Coronary artery (tissue), 2 donors: Measurements from ENCODE around the gene SLC38A10.

ENCODE experiments used
- DNase-seq: peaks from one replicate; pipeline ENCODE4 v3.0.0-alpha.2; 2017; ENCODE audit warnings: low spot score
- H3K27ac ChIP-seq, 2 donors: fragments of 200-600 bp; sonication (generic); one replicate each; pipeline ENCODE4 v1.5.1; 2016 to 2019
- H3K4me3 ChIP-seq: fragments of 200-600 bp; sonication (generic); 2 replicates; pipeline ENCODE4 v1.5.1; 2016; ENCODE audit warnings: mild to moderate bottlenecking, moderate library complexity
- TF ChIP-seq, protein P1 (sequence below): fragments of 200-600 bp; sonication (generic); IDR thresholded peaks from one replicate; pipeline ENCODE4 v1.5.1; 2019; ENCODE audit warnings: antibody characterized with exemption

Gene SLC38A10

DNA sequence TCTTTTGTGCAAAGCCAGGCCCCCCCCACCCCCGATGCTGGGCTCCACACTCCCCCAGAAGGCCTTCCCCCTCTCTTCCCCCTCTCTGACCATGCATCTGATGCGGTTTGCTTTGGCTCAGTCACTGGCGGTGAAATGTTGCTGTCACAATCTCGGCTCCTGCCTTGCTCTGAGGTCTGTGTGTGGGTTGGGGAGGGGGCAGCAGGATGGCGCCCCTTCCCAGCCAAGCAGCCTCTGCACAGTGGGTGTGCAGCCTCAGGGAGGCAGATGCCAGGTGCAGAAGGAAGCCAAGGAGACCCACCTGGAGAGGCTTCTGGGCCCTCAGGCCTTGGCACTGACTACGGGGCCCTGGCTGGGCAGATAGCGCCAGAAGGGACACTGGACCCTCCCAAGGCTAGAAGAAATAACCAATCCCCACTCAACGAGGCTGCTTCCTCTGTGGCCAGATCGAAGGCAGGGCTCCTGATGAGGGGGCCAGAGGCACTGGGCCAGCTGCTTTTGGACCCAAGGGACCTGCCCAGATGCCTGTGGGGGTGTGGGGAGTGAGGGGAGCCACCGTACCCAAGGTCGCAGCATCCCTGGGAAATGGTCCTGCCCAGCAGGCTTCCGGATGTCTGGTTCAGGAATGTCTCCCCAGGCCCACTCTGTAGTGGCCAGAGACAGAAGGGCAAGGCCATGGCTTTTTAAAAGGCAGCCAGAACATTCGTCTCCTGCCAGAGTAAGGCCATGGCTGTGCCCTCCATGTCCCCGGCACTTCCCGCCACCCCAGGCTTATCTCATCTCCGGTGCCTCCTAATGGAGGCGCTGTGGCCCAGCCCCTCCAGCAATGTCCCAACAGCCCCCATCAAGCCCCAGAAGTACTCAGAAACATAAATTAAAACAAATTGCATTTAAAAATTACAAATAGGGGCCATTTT is 43.4 kb upstream of the SLC38A10 start:
- Histone ChIP-seq H3K27ac (peak overlapping the region; percentile 27 to 82), H3K4me3 (no peak overlapping the region)
- DNase-seq = no peak
- TF ChIP-seq, protein P1, sequence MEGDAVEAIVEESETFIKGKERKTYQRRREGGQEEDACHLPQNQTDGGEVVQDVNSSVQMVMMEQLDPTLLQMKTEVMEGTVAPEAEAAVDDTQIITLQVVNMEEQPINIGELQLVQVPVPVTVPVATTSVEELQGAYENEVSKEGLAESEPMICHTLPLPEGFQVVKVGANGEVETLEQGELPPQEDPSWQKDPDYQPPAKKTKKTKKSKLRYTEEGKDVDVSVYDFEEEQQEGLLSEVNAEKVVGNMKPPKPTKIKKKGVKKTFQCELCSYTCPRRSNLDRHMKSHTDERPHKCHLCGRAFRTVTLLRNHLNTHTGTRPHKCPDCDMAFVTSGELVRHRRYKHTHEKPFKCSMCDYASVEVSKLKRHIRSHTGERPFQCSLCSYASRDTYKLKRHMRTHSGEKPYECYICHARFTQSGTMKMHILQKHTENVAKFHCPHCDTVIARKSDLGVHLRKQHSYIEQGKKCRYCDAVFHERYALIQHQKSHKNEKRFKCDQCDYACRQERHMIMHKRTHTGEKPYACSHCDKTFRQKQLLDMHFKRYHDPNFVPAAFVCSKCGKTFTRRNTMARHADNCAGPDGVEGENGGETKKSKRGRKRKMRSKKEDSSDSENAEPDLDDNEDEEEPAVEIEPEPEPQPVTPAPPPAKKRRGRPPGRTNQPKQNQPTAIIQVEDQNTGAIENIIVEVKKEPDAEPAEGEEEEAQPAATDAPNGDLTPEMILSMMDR = no peak

DNA sequence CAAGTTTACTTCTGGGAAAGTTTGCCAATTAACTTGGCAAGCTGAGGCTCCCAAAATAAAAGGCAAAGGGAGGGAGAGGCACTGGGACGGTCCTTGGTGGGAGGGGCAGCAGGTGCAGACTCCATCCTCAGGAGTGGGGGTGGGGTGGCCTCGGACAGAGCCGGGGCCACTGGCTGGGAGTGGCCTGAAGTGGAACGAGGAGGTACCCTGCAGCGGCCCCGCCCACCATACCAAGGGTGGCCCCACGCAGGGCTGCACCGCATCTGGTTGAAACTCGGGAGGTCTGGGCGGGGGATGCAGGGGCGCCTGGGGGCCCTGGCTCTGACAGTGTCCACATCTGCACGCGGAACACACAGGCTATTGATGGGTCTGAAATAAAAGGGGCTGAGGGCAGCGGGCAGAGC is 42.4 kb upstream of the SLC38A10 start:
- H3K27ac ChIP-seq = peak overlapping the region in 1 of 2 donors; percentile 82
- TF ChIP-seq, protein P1 = no peak
- no peak for DNase-seq
- no peak overlapping the region for H3K4me3 ChIP-seq

DNA sequence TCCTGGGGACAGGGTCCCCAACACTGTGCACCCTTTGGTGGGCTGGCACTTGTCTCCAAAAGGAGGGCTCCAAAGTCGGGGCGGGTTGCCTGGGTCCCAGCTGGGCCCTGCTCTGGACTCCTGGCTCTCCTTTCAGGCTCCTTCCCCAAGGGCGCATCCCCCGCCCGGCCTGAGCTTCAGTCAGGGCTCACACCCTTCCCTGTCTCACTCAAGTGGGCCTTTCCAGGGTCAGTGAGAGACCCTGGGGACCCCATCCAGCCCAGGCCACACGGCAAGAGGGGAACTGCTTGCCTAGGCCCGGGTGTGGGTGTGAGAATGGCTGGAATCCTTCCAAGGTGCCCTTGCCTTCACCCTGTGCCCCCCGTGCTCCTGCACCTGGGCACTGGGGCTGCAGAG is 41.8 kb upstream of the SLC38A10 start:
- TF ChIP-seq, protein P1 = no peak
- Histone ChIP-seq H3K27ac (no peak overlapping the region), H3K4me3 (no peak overlapping the region)
- no peak for DNase-seq

DNA sequence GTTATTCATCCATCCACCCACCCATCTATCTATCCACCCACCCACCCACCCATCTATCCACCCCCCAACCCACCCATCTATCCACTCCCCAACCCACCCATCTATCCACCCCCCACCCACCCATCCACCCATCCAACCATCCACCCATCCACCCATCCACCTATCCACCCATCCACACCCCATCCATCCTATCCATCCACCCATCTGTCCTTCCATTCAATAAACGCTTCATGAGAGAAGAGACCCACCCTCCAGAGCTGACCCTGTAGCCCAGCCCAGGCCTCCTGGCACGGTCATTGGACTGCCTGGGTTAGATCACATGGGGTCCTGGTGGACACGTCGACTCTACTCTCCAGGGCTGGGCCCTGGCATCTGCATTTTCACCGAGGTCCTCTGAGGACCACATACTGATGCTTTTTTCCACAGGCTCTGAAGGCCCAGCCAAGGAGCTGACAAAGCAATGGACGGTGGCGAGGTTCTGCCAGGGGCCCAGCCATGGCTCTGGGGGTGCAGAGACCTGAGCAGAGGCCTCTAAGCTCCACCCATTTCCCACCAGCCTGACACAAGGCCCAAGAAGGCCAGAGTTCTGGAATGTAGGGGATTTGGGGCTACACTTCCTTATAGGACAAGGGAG is 41.3 kb upstream of the SLC38A10 start:
- TF ChIP-seq, protein P1 = no peak
- DNase-seq = no peak
- no peak overlapping the region for H3K4me3 ChIP-seq
- no peak overlapping the region for H3K27ac ChIP-seq

DNA sequence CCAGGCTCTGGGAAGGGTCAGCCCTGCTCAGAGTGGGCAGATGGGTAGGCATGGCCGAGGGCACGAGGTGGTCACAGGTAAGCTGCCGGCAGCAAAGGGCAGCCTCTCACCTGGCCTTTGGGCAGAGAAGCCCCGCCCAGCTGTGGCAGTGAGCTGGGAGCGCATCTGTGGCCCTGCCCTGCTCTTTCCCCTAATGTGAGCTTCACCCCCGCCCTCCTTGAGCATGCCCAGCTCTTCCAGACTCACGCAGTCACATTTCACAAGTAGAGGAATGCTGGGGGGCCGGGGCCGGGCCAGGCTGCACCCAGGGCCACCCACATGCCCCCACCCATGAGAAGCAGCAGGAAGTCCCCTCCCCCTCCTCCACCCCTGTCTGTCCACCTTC is 40.7 kb upstream of the SLC38A10 start:
- TF ChIP-seq, protein P1 = no peak
- Histone ChIP-seq H3K27ac (no peak overlapping the region), H3K4me3 (no peak overlapping the region)
- no peak for DNase-seq

DNA sequence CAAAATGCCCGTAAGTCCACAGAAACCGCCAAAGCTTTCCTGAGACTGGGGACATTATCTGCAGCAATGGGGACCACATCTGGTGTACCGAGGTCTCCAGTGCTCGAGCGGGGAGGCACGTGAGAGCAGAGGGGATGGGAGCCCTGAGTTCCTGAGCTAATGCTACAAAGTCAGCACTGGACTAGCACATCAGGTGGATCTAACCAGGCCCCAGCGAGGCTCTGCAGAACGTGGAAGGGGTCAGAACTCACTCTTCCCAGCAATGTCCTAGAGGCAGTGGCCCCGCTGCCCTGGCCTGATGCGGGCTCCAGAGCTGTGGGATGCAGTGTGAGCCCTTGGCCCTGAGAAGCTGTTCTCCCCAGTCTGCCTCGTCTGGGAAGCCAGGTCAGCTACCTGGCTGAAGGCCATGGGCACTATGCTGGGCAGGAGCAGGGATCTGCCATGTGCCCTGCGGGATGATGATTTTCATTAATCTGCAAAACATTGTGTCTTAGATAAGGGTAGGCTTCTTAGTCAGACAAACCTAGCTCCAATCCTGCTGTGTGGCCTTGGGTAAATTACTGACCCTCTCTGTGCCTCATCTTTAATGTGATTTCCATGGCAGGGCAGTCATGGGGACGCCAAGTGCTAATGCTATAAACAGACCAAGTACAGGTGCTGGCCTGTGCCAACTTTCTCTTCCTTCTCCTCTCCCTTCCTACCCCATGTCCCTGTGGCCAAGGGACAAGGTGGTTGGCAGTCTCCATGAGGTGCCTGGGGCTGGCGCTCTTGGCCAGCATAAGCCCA is 40.1 kb upstream of the SLC38A10 start:
- TF ChIP-seq, protein P1 = no peak
- H3K4me3 ChIP-seq = no peak overlapping the region
- DNase-seq = no peak
- no peak overlapping the region for H3K27ac ChIP-seq
